GM19193 (cell line): ENCODE data around the gene COX15.

Experiments used
- POLR2A ChIP-seq: IDR thresholded peaks from 4 replicates; pipeline ENCODE4 v1.6.1; 2011; ENCODE audit not compliant: insufficient read depth, insufficient read length; ENCODE audit errors: extremely low read depth

The COX15 gene

GRCh38 chr10:99754670-99755069, 22.7 kb upstream of the COX15 start:
- no peak for TF ChIP-seq POLR2A

GRCh38 chr10:99750641-99751040, 18.7 kb upstream of the COX15 start:
- TF ChIP-seq POLR2A = no peak

- no peak for TF ChIP-seq POLR2A
These were observed 17.0 kb upstream of the COX15 start for GRCh38 chr10:99748823-99749451.

GRCh38 chr10:99743841-99744240, 11.9 kb upstream of the COX15 start:
- no peak for TF ChIP-seq POLR2A

- TF ChIP-seq POLR2A = no peak
These were observed 10.8 kb upstream of the COX15 start for GRCh38 chr10:99742701-99743100.

- TF ChIP-seq POLR2A = no peak
These were observed 10.3 kb upstream of the COX15 start for GRCh38 chr10:99742254-99742653.

- no peak for TF ChIP-seq POLR2A
These were observed 9.1 kb upstream of the COX15 start for GRCh38 chr10:99740933-99741559.

GRCh38 chr10:99740260-99740659, 8.3 kb upstream of the COX15 start:
- no peak for TF ChIP-seq POLR2A

- TF ChIP-seq POLR2A = no peak
These were observed 1.4 kb upstream of the COX15 start for GRCh38 chr10:99733366-99733765.

GRCh38 chr10:99731306-99732032, 458 bp downstream of the COX15 start:
- TF ChIP-seq POLR2A = no peak

GRCh38 chr10:99730026-99730425, 1.9 kb downstream of the COX15 start:
- no peak for TF ChIP-seq POLR2A

- TF ChIP-seq POLR2A = no peak
These were observed 11.5 kb downstream of the COX15 start for GRCh38 chr10:99720387-99720786.

GRCh38 chr10:99714446-99714845, 17.5 kb downstream of the COX15 start:
- TF ChIP-seq POLR2A = no peak

- TF ChIP-seq POLR2A = no peak
These were observed 20.7 kb downstream of the COX15 start for GRCh38 chr10:99711129-99711719.

- TF ChIP-seq POLR2A = no peak
These were observed 22.3 kb downstream of the COX15 start for GRCh38 chr10:99709480-99710229.

- no peak for TF ChIP-seq POLR2A
These were observed 23.4 kb downstream of the COX15 start for GRCh38 chr10:99708428-99709012.

- TF ChIP-seq POLR2A = no peak
These were observed 31.3 kb downstream of the COX15 start for GRCh38 chr10:99700649-99701048.
